HG03108 (cell line): ENCODE measurements around the gene B4GALT6.

Experiments used
- ATAC-seq: cut with Tn5 transposase; IDR thresholded peaks from one replicate; pipeline ENCODE4 v1.9.1; 2021; ENCODE audit warnings: moderate library complexity; ENCODE audit not compliant: unreplicated experiment

The B4GALT6 gene

GRCh38 chr18:31661965-31662364 lies 22.4 kb downstream of the B4GALT6 start:
- ATAC-seq = no peak

- ATAC-seq = no peak
Measured at GRCh38 chr18:31660763-31661162, 23.6 kb downstream of the B4GALT6 start.

GRCh38 chr18:31659576-31660177 lies 24.7 kb downstream of the B4GALT6 start:
- no peak for ATAC-seq

- peak; percentile 51 for ATAC-seq
Measured at GRCh38 chr18:31658670-31659575, 25.5 kb downstream of the B4GALT6 start.

GRCh38 chr18:31657823-31658669 lies 26.3 kb downstream of the B4GALT6 start:
- peak; percentile 74 for ATAC-seq

- ATAC-seq = no peak
Measured at GRCh38 chr18:31656754-31657153, 27.6 kb downstream of the B4GALT6 start.

- no peak for ATAC-seq
Measured at GRCh38 chr18:31655354-31655753, 29.0 kb downstream of the B4GALT6 start.

- no peak for ATAC-seq
Measured at GRCh38 chr18:31652877-31653276, 31.5 kb downstream of the B4GALT6 start.

GRCh38 chr18:31652357-31652756 lies 32.0 kb downstream of the B4GALT6 start:
- no peak for ATAC-seq

GRCh38 chr18:31651369-31651768 lies 33.0 kb downstream of the B4GALT6 start:
- ATAC-seq = no peak

GRCh38 chr18:31649978-31650719 lies 34.2 kb downstream of the B4GALT6 start:
- ATAC-seq = peak; percentile 27

GRCh38 chr18:31649449-31649848 lies 34.9 kb downstream of the B4GALT6 start:
- no peak for ATAC-seq

GRCh38 chr18:31648966-31649429 lies 35.4 kb downstream of the B4GALT6 start:
- ATAC-seq = peak; percentile 70

- ATAC-seq = no peak
Measured at GRCh38 chr18:31648458-31648857, 35.9 kb downstream of the B4GALT6 start.

- no peak for ATAC-seq
Measured at GRCh38 chr18:31647127-31647753, 37.1 kb downstream of the B4GALT6 start.

- no peak for ATAC-seq
Measured at GRCh38 chr18:31646332-31647126, 37.9 kb downstream of the B4GALT6 start.

GRCh38 chr18:31645411-31645810 lies 39.0 kb downstream of the B4GALT6 start:
- no peak for ATAC-seq

GRCh38 chr18:31643003-31643402 lies 41.4 kb downstream of the B4GALT6 start:
- no peak for ATAC-seq

GRCh38 chr18:31637445-31637844 lies 46.9 kb downstream of the B4GALT6 start:
- ATAC-seq = no peak
